Left lobe of liver (tissue), 2 donors: ENCODE measurements around the gene KRT2. TPM values are rescaled to one million over a fixed set of nuclear protein-coding genes. Genes with fewer than 3 reads are reported as not detected.
"Not testable (repeated sequence)": the region's sequence is repeated elsewhere in the genome, so short reads cannot be mapped to it uniquely, and the experiment has no call there.

ENCODE experiments used
- ATAC-seq: fragments of 200-7000 bp; cut with Tn5 transposase; one replicate; pipeline ENCODE4 v1.9.1; 2020; ENCODE audit warnings: mild to moderate bottlenecking, moderate library complexity
- DNase-seq: peaks from one replicate; pipeline ENCODE4 v3.0.0-alpha.2; 2020; ENCODE audit warnings: low spot score
- total RNA-seq: library from RNA; stranded (reverse); gene quantifications from one replicate; pipeline ENCODE4 v1.2.1, GENCODE V29; 2021
- donor health status: DM: no; HTN: no; CAD: no; lungs with moderate emphysema.
- donor health status: DM: no; HTN: yes; CAD: no.

KRT2 gene
- total RNA-seq, 1 donor from 2014 or later, result not detected

- ATAC-seq (no peak), DNase-seq (no peak)
Measured at GRCh38 chr12:52685406-52685890, 33.4 kb upstream of the KRT2 start.

- no peak for ATAC-seq
- no peak for DNase-seq
Measured at GRCh38 chr12:52684431-52684830, 32.4 kb upstream of the KRT2 start.

- no peak for DNase-seq
- no peak for ATAC-seq
Measured at GRCh38 chr12:52683575-52684300, 31.7 kb upstream of the KRT2 start.

- DNase-seq (no peak), ATAC-seq (no peak)
Measured at GRCh38 chr12:52682938-52683574, 31.0 kb upstream of the KRT2 start.

- ATAC-seq (no peak), DNase-seq (no peak)
Measured at GRCh38 chr12:52682381-52682660, 30.3 kb upstream of the KRT2 start.

GRCh38 chr12:52681526-52682380 is 29.7 kb upstream of the KRT2 start:
- DNase-seq, result no peak
- ATAC-seq, result no peak

GRCh38 chr12:52680363-52680762 is 28.4 kb upstream of the KRT2 start, which contains the start of gene KRT1:
TSS of gene KRT1 (minus strand) at chr12:52680407. CDS start at chr12:52680348, 59 bp downstream.
- ATAC-seq (no peak), DNase-seq (no peak)

- ATAC-seq (no peak), DNase-seq (no peak)
Measured at GRCh38 chr12:52679875-52680274, 27.9 kb upstream of the KRT2 start.

GRCh38 chr12:52677671-52678070 is 25.7 kb upstream of the KRT2 start:
- DNase-seq, result no peak
- no peak for ATAC-seq

- no peak for DNase-seq
- no peak for ATAC-seq
Measured at GRCh38 chr12:52677126-52677525, 25.1 kb upstream of the KRT2 start.

GRCh38 chr12:52676163-52676562 is 24.2 kb upstream of the KRT2 start:
- ATAC-seq (no peak), DNase-seq (no peak)

GRCh38 chr12:52675301-52675701 is 23.3 kb upstream of the KRT2 start:
- ATAC-seq (no peak), DNase-seq (no peak)

- no peak for ATAC-seq
- no peak for DNase-seq
Measured at GRCh38 chr12:52674433-52674775, 22.4 kb upstream of the KRT2 start.

GRCh38 chr12:52673713-52674432 is 21.9 kb upstream of the KRT2 start:
- ATAC-seq, result no peak
- DNase-seq, result no peak

GRCh38 chr12:52673217-52673616 is 21.2 kb upstream of the KRT2 start:
- no peak for DNase-seq
- ATAC-seq, result no peak

GRCh38 chr12:52672321-52672933 is 20.4 kb upstream of the KRT2 start:
- DNase-seq (no peak), ATAC-seq (no peak)

GRCh38 chr12:52670961-52671360 is 18.9 kb upstream of the KRT2 start:
- DNase-seq (no peak), ATAC-seq (no peak)

- DNase-seq, result no peak
- ATAC-seq, result no peak
Measured at GRCh38 chr12:52670506-52670905, 18.5 kb upstream of the KRT2 start.

- not testable (repeated sequence) for DNase-seq, ATAC-seq
Measured at GRCh38 chr12:52669941-52670340, 17.9 kb upstream of the KRT2 start.

GRCh38 chr12:52669426-52669825 is 17.4 kb upstream of the KRT2 start:
- ATAC-seq (no peak), DNase-seq (no peak)

GRCh38 chr12:52667931-52668330 is 15.9 kb upstream of the KRT2 start:
- ATAC-seq (no peak), DNase-seq (no peak)
